Nucleus accumbens (tissue), 56 donors: ENCODE results near the gene C19orf12.

Experiments
- DNase-seq, 56 donors: peaks; one replicate each; lab custom pipeline; 2025; lab: John Stamatoyannopoulos, UW

Gene C19orf12

GRCh38 chr19:29714953-29715700 lies at the start of gene C19orf12:
TSS of gene C19orf12 (minus strand) at chr19:29715261. CDS start at chr19:29708413, 6,848 bp downstream.
- DNase-seq, result peak in 48 of 56 donors; percentile 18 to 82 (median 66)

DNA sequence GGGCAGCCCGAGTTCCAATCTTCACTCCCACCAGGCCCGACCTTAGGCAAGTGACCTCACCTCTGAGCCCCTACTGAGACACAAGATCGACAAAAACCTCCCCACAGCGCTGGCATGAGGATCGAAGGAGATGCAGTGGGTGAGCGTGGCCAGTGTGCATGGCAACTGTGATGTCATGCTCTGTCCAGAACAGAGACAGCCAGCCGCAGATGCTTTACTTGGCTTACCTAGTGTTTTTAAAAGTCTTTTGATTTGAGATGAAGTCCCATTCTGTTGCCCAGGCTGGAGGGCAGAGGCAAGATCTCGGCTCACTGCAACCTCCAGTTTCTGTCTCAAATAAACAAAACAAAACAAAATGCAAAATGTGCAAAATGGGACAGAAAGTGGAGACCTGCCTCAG lies 49.3 kb upstream of the C19orf12 start:
- no peak for DNase-seq

DNA sequence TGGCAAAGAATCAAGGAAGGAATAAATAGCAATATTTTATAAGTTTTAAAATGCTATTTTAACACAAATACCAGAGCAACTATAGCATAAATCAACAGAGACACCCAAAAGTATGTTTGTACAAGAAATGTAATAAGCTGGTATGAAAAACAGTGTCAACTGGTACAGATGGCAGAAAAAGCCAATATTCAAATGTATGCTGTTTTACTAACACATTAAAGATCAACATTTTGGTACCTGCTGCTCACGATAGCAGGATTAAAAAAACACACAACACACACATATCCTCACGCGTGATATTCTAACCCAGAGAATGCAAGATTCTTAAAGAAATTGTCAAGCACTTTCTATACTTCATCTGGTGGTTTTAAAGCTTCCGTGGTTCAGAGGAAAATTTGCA lies 48.1 kb upstream of the C19orf12 start:
- DNase-seq, result no peak

- DNase-seq, result peak in 4 of 56 donors; percentile 0 to 4 (median 4)
Measured at GRCh38 chr19:29761575-29762232, 46.6 kb upstream of the C19orf12 start.

- DNase-seq, result no peak
Measured at GRCh38 chr19:29760752-29761502, 45.9 kb upstream of the C19orf12 start.

DNA sequence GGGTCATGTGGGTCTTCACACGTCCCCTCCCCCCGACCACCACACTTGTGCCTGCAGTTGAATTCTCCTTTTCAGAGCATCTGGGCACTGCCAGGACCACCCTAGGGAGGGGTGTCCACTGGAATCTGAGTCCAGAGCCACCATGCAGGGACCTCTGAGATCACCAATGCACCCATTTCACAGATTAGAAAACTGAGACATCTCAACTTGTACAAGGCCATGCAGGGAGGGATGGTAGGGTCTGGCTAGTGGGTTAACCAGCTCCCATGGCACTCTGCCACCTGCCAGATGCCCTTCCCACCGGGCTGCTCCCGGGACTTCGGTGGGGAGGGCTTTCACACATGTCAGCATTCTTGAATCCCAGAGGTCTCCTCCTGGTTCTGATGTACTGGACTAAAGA lies 44.3 kb upstream of the C19orf12 start:
- no peak for DNase-seq

GRCh38 chr19:29758863-29759262 lies 43.8 kb upstream of the C19orf12 start:
- no peak for DNase-seq

DNA sequence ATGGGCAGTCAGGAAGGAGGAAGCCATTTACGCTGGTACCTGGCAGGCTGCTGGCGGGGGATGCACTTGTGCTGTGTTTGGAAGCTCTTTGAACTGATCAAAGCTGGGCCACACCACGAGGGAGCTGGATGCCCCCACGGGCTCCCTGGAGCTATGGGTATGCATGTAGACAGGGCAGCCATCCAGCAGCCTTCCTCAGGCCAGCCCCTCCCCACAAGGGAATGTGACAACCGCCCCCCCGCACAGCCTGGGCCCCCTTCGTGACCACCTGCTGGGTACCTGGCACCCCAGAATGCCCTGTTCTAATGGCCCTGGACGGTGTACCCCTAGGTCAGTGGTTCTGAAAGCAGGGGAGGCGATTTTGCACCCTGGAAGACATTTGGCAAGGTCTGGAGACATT lies 42.5 kb upstream of the C19orf12 start:
- DNase-seq, result no peak

DNA sequence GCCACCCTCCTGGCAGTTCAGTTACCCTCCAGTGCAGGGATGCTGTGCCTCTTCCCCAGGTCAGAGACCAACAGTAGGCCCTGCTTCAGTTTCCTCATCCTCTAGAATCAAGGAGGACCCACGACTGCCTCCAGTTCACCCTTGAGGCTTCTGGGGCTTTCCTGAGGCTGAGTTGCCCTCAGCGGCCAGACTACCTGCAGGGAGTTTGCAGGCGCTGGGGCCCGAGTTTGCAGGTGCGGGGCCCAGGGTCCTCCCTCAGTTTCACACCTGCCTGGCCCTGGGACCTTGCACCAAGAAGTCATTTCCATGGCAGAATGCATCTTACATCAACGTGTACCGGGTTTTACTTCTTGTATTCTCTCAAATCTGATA lies 38.9 kb upstream of the C19orf12 start:
- DNase-seq, result no peak

- DNase-seq, result no peak
Measured at GRCh38 chr19:29753190-29753933, 38.3 kb upstream of the C19orf12 start.

- no peak for DNase-seq
Measured at GRCh38 chr19:29752450-29753025, 37.5 kb upstream of the C19orf12 start.

GRCh38 chr19:29751932-29752331 lies 36.9 kb upstream of the C19orf12 start:
- no peak for DNase-seq

DNA sequence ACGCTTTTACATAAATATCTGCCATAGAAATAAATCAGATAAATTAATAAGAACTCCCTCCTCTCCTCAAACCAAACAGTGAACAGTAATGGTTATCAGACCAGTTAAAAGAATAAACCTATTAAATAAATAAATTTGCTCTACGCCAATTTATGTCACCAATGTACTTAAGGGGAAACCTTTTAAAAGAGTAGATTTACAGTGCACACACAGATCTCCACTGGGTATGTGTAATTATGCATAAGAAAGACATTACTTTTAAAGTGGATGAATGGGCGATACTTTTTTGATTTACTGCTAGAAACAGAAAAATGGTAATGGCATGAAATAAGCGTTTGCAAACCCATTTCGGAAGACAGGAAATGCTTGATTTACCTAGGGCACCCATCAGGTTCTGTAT lies 34.9 kb upstream of the C19orf12 start:
- no peak for DNase-seq

- no peak for DNase-seq
Measured at GRCh38 chr19:29748996-29749849, 34.2 kb upstream of the C19orf12 start.

DNA sequence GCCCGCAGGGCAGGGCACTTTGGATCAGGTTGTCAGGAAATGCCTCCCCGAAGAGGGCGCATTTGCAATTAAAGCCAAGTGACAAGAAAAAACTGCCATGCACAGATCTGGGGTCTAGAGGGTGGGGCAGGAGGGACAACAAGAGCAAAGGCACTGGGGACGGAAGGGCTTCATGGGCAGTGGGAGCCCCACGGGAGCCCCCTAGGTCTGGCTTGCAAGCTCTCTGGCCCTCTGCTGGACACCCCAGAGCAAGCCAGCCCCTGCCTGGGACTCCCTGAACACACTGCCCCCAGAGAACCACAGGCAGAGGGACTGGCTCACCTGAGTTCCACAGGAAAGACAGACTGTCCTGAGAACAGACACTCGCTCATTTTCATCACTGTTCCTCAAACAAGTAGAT lies 30.2 kb upstream of the C19orf12 start:
- DNase-seq, result no peak

- DNase-seq, result no peak
Measured at GRCh38 chr19:29743681-29744080, 28.6 kb upstream of the C19orf12 start.

- no peak for DNase-seq
Measured at GRCh38 chr19:29741776-29742175, 26.7 kb upstream of the C19orf12 start.

- DNase-seq, result no peak
Measured at GRCh38 chr19:29741226-29741625, 26.2 kb upstream of the C19orf12 start.

GRCh38 chr19:29737461-29738000 lies 22.5 kb upstream of the C19orf12 start:
- DNase-seq, result no peak
